ENCODE measurements around the gene TEDC2.

GRCh38 chr16:2470234-2470601, 10.3 kb downstream of the TEDC2 start:
- no peak for TF ChIP-seq CTCF (conservative IDR thresholded peaks at IDR 0.05 in 1 of 2, IDR thresholded peaks at IDR 0.05 in 1 of 2; ENCODE audit: extremely low read depth in 1 of 2, insufficient read depth in 1 of 2, low read depth in 1 of 2, low read length in 2 of 2)
- no peak for TF ChIP-seq EZH2 (IDR thresholded peaks at IDR 0.05; ENCODE audit: borderline replicate concordance, low read length)

All from mammary epithelial cell (primary cell).